GM21390 (cell line): Measurements from ENCODE around the gene CBFA2T2.
"Not testable (repeated sequence)": the region's sequence is repeated elsewhere in the genome, so short reads cannot be mapped to it uniquely, and the experiment has no call there.

Experiments
- ATAC-seq: cut with Tn5 transposase; IDR thresholded peaks from one replicate; pipeline ENCODE4 v1.9.1; 2021; ENCODE audit not compliant: unreplicated experiment

CBFA2T2 gene

GRCh38 chr20:33490023-33490933, at the start of gene CBFA2T2:
TSS of gene CBFA2T2 (plus strand) at chr20:33490096. CDS start at chr20:33490268, 172 bp downstream.
- ATAC-seq, result peak; percentile 57

GRCh38 chr20:33440562-33440961, 49.3 kb upstream of the CBFA2T2 start:
- ATAC-seq, result not testable (repeated sequence)

GRCh38 chr20:33441142-33441955, 48.5 kb upstream of the CBFA2T2 start:
- no peak for ATAC-seq

GRCh38 chr20:33442136-33443005, 47.5 kb upstream of the CBFA2T2 start:
- no peak for ATAC-seq

GRCh38 chr20:33443006-33443511, 46.8 kb upstream of the CBFA2T2 start:
- peak; percentile 30 for ATAC-seq

GRCh38 chr20:33443512-33444239, 46.2 kb upstream of the CBFA2T2 start, which contains the start of gene SNTA1:
TSS of gene SNTA1 (minus strand) at chr20:33443763. CDS start at chr20:33443620, 143 bp downstream.
- peak; percentile 70 for ATAC-seq

GRCh38 chr20:33444797-33445560, 44.9 kb upstream of the CBFA2T2 start:
- ATAC-seq, result no peak

GRCh38 chr20:33445881-33446625, 43.8 kb upstream of the CBFA2T2 start:
- no peak for ATAC-seq

GRCh38 chr20:33450867-33451266, 39.0 kb upstream of the CBFA2T2 start:
- no peak for ATAC-seq

- ATAC-seq, result not testable (repeated sequence)
These were observed 32.8 kb upstream of the CBFA2T2 start for GRCh38 chr20:33456916-33457642.

- ATAC-seq, result no peak
These were observed 30.3 kb upstream of the CBFA2T2 start for GRCh38 chr20:33459599-33459998.

- ATAC-seq, result no peak
These were observed 29.2 kb upstream of the CBFA2T2 start for GRCh38 chr20:33460711-33461110.

- ATAC-seq, result no peak
These were observed 26.4 kb upstream of the CBFA2T2 start for GRCh38 chr20:33463332-33464101.

GRCh38 chr20:33464759-33465158, 25.1 kb upstream of the CBFA2T2 start:
- ATAC-seq, result not testable (repeated sequence)

- no peak for ATAC-seq
These were observed 24.2 kb upstream of the CBFA2T2 start for GRCh38 chr20:33465481-33466302.

- no peak for ATAC-seq
These were observed 23.6 kb upstream of the CBFA2T2 start for GRCh38 chr20:33466303-33466646.
